HG03469 (cell line): Measurements from ENCODE around the gene PHF21A.

ENCODE experiments used
- ATAC-seq: cut with Tn5 transposase; IDR thresholded peaks from one replicate; pipeline ENCODE4 v1.9.1; 2021; ENCODE audit warnings: mild to moderate bottlenecking, moderate library complexity, moderate number of reproducible peaks; ENCODE audit not compliant: unreplicated experiment

The PHF21A gene

GRCh38 chr11:45937916-45938315 lies 183.3 kb downstream of the PHF21A start:
- no peak for ATAC-seq

GRCh38 chr11:45936511-45937054 lies 184.7 kb downstream of the PHF21A start:
- no peak for ATAC-seq

- ATAC-seq: no peak
These were observed 185.7 kb downstream of the PHF21A start for GRCh38 chr11:45935349-45936064.

GRCh38 chr11:45934580-45935318 lies 186.5 kb downstream of the PHF21A start:
- ATAC-seq: no peak

- ATAC-seq: no peak
These were observed 187.2 kb downstream of the PHF21A start for GRCh38 chr11:45933846-45934579.

- no peak for ATAC-seq
These were observed 188.0 kb downstream of the PHF21A start for GRCh38 chr11:45933131-45933831.

GRCh38 chr11:45932217-45932616 lies 189.0 kb downstream of the PHF21A start:
- ATAC-seq: no peak

- ATAC-seq: no peak
These were observed 189.5 kb downstream of the PHF21A start for GRCh38 chr11:45931739-45932138.

GRCh38 chr11:45930951-45931570 lies 190.2 kb downstream of the PHF21A start:
- ATAC-seq: no peak

GRCh38 chr11:45930031-45930794 lies 191.0 kb downstream of the PHF21A start:
- ATAC-seq: peak; percentile 89

GRCh38 chr11:45929486-45930030 lies 191.7 kb downstream of the PHF21A start:
- ATAC-seq: peak; percentile 3

- ATAC-seq: no peak
These were observed 192.6 kb downstream of the PHF21A start for GRCh38 chr11:45928535-45929215.

GRCh38 chr11:45927684-45928413 lies 193.4 kb downstream of the PHF21A start:
- no peak for ATAC-seq

- no peak for ATAC-seq
These were observed 193.9 kb downstream of the PHF21A start for GRCh38 chr11:45927332-45927683.

GRCh38 chr11:45926536-45927331 lies 194.5 kb downstream of the PHF21A start:
- no peak for ATAC-seq

- no peak for ATAC-seq
These were observed 195.3 kb downstream of the PHF21A start for GRCh38 chr11:45926001-45926401.

GRCh38 chr11:45925550-45925949 lies 195.7 kb downstream of the PHF21A start:
- no peak for ATAC-seq
